CD4-positive, alpha-beta T cell treated with Interleukin-6 at 100 ng/mL for 8 hours (primary cell): ENCODE results near the gene MRPL54.
A peak's percentile ranks its signal among the peaks of the same experiment; 100 is the strongest.
"Not testable (repeated sequence)": the region's sequence is repeated elsewhere in the genome, so short reads cannot be mapped to it uniquely, and the experiment has no call there.

Source experiments
- DNase-seq: peaks from one replicate; pipeline ENCODE4 v3.0.0-alpha.2; 2020; ENCODE audit warnings: mixed read lengths, low spot score

MRPL54 gene

GRCh38 chr19:3743486-3743885, 19.0 kb upstream of the MRPL54 start:
- DNase-seq, result no peak

GRCh38 chr19:3745363-3746045, 17.0 kb upstream of the MRPL54 start:
- no peak for DNase-seq

- DNase-seq, result no peak
These were observed 16.0 kb upstream of the MRPL54 start for GRCh38 chr19:3746371-3747056.

- DNase-seq, result no peak
These were observed 13.5 kb upstream of the MRPL54 start for GRCh38 chr19:3748965-3749364.

GRCh38 chr19:3750211-3750610, 12.3 kb upstream of the MRPL54 start:
- no peak for DNase-seq

- DNase-seq, result no peak
These were observed 11.2 kb upstream of the MRPL54 start for GRCh38 chr19:3751236-3751635.

- DNase-seq, result no peak
These were observed 10.0 kb upstream of the MRPL54 start for GRCh38 chr19:3752492-3752891.

GRCh38 chr19:3753631-3754410, 8.7 kb upstream of the MRPL54 start:
- DNase-seq, result no peak

GRCh38 chr19:3757705-3758104, 4.8 kb upstream of the MRPL54 start:
- DNase-seq, result not testable (repeated sequence)

- DNase-seq, result not testable (repeated sequence)
These were observed 4.2 kb upstream of the MRPL54 start for GRCh38 chr19:3758297-3758696.

GRCh38 chr19:3759482-3760254, 2.8 kb upstream of the MRPL54 start:
- DNase-seq, result no peak

GRCh38 chr19:3760871-3761361, 1.6 kb upstream of the MRPL54 start:
- DNase-seq, result no peak

GRCh38 chr19:3761382-3762129, 926 bp upstream of the MRPL54 start, which contains the start of gene APBA3:
APBA3 (minus strand) TSS chr19:3761692; CDS start chr19:3760264, 1,428 bp downstream.
- DNase-seq, result peak; percentile 94

- DNase-seq, result no peak
These were observed 380 bp upstream of the MRPL54 start for GRCh38 chr19:3762130-3762473.

GRCh38 chr19:3765121-3765520, 2.6 kb downstream of the MRPL54 start:
- no peak for DNase-seq

GRCh38 chr19:3765757-3766156, 3.3 kb downstream of the MRPL54 start:
- not testable (repeated sequence) for DNase-seq

GRCh38 chr19:3766520-3766919, 4.0 kb downstream of the MRPL54 start:
- DNase-seq, result no peak

GRCh38 chr19:3767050-3767449, 4.6 kb downstream of the MRPL54 start:
- no peak for DNase-seq

GRCh38 chr19:3768015-3768747, 5.7 kb downstream of the MRPL54 start:
- no peak for DNase-seq

- DNase-seq, result no peak
These were observed 6.2 kb downstream of the MRPL54 start for GRCh38 chr19:3768748-3769099.

GRCh38 chr19:3769494-3769893, 7.0 kb downstream of the MRPL54 start:
- DNase-seq, result no peak
